Stimulated activated CD4-positive, alpha-beta T cell treated with anti-CD3 and anti-CD28 coated beads, Interleukin-12 subunit alpha, Interleukin-12 subunit beta, amount 100 ng/mL, for 4 hours (primary cell): ENCODE measurements around the gene PCSK2.

Source experiments
- DNase-seq: peaks from one replicate; pipeline ENCODE4 v3.0.0-alpha.2; 2020

The PCSK2 gene

DNA sequence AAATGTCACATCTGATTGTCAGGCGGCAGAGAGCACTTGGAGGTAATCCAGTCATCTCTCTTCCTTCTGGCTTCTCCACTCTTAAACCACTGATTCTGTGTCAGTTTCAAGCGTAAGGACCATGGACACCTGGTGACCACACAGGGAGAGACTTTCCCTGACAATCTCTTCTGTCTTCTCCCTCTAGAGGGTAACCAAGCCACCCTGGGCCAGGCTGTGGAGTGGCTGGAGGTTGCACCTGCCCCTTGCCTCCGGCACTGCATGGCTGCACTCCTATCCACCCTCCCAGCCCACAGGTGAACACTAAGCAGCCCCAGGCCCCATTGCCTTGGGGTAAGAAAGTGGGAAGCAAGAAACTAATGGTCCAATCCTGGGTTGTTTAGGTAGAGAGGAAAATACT lies 225.6 kb downstream of the PCSK2 start:
- no peak for DNase-seq

DNA sequence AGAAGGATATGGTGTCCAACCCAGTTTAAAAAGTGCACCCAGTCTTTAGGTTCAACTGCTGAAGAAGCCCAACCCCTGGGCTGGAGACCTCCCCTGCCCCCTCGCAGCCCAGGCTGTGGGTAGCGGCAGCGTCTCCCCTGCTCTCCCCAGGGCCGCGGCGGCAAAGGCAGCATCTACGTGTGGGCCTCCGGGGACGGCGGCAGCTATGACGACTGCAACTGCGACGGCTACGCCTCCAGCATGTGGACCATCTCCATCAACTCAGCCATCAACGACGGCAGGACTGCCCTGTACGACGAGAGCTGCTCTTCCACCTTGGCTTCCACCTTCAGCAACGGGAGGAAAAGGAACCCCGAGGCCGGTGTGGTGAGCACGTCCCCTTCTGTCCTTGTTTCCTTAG lies 226.8 kb downstream of the PCSK2 start:
- no peak for DNase-seq

DNA sequence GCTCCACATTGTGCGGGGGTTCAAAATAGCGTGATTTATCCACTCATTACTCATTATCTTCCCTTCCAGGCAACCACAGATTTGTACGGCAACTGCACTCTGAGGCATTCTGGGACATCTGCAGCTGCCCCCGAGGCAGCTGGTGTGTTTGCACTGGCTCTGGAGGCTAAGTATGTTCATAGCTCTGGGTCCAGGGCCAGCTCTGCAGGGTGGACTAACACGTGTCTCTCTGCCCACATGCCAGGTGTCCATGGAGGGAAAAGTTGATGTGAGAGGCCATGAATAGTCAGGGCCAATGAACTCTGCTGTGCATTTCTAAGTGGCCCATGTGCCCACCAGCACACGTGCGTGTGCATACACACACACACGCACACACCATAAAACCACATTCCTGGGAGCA lies 229.4 kb downstream of the PCSK2 start:
- DNase-seq: no peak

DNA sequence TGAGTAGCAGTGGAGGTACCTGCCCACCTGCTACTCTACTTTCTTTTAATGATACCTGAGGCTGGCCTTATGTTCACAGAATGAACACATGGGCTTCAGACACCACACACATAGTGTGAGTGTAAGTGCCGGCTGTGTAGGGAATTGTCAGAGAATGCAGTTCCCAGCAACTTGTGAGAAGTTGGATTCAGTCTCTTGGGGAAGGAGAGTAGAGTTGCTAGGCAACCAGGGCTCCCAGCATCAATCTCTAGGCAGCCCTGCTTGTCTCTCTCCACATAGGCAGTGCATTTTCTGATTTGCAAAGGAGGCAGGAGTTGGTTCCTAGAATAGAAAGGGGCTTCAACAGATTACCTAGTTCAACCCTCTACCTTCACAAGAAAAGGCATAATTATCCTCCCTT lies 230.2 kb downstream of the PCSK2 start:
- DNase-seq: no peak

DNA sequence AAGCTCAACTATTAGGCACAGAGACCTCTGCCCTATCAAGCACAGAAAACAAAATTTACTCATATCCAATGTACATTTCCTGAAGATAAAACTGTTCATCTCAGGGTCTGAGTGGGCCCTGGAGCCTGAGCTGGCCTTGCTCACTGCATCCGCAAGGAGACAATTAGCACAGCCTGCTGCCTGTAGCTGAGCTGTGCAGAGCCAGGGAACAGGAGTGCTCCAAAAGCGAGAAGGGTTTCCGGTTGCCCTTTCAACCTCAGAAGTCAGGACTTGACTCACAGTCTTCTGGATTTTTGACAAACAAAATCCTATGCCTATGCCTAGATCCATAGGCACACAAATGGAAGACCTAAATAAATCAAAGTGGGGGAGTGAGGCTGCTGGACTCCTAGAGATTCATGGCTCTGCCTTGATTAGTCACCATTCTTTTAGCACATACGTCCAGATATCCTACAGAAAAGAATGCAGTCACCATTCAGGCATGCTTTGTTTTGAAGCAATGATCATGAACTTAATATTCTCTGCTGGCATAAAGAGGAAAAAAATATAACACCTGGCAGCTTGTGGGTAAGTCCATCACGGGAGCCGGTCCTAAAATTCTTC lies 230.8 kb downstream of the PCSK2 start:
- no peak for DNase-seq

DNA sequence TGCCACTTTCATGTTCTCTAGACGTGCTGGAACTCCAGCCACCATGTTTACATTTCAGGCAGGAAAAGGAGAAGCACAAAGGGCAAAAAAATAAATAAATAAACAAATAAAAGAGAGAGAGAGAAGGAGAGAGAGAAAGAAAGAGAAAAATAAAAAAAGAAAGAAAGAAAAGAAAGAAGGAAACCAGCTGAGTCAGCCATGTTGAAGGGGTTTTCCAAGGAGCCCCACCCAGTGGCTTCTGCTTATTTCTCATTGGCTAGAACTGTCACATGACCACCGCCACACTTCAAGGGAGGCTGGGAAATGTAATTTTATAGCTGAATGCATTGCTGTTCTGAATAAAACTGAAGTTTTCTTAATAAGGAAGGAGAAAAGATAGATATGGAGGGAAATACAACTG lies 233.3 kb downstream of the PCSK2 start:
- DNase-seq: no peak

DNA sequence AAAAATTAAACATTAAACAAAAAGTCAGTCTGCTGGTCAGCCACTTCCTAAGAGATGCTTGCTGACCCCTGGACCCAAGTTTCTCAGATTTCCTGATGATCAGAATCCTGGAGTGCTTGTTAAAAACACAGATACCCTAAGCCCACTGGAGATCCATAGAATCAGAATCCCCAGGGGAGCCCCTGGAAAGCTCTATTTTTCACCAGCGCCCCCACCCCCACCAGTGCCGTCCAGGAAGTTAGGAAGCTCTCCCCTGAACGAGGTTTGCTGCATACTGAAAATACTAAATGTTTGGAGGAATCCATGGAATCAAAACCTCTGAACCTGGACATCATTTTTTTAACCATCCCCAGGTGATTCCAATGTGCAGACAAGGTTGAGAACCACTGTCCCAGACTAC lies 235.1 kb downstream of the PCSK2 start:
- no peak for DNase-seq

DNA sequence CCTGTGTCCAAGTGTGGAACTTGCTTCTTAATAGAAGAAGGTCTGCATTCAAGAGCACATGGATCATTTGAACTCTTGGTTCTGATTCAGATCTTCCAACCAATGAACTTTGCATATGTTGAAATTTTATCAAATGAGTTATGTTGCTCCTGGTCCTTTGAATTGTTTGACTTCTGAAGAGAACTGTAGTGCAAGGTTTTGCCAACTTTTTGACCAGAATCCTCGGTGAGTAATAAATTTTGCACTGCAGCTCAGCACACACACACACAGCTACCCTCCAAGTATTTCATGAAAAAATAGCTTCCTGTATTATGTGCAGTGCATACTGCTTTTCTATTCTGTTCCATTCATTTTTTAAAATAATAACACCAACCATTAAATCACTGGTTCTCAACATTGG lies 236.9 kb downstream of the PCSK2 start:
- DNase-seq: no peak

DNA sequence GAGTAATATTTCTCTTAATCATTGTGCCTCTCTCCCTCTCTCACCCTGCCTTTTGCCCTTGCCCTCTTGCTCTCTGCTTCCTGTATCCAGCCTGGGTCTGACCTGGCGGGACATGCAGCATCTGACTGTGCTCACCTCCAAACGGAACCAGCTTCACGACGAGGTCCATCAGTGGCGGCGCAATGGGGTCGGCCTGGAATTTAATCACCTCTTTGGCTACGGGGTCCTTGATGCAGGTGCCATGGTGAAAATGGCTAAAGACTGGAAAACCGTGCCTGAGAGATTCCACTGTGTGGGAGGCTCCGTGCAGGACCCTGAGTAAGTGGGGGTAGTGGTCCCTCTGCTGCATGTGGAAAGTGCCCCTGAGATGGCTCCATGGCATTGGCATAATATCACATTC lies 238.4 kb downstream of the PCSK2 start:
- no peak for DNase-seq

DNA sequence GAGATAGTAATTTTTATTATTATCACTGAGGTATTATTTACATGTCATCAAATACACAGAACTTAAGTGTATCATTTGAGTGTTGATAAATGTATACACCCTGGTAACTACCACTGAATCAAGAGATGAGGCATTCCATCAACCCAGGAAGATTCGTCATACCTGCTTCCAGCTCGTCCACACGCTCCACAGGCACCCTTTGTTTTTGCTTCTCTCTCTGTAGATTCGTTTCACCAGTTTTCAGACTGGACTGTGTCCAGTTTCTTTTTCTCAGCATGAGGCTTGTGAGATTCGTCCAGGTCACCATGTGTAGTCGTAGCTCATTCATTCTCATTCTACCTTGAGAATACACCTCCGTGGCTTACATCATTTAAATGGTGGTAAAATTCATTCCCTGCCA lies 239.8 kb downstream of the PCSK2 start:
- no peak for DNase-seq

DNA sequence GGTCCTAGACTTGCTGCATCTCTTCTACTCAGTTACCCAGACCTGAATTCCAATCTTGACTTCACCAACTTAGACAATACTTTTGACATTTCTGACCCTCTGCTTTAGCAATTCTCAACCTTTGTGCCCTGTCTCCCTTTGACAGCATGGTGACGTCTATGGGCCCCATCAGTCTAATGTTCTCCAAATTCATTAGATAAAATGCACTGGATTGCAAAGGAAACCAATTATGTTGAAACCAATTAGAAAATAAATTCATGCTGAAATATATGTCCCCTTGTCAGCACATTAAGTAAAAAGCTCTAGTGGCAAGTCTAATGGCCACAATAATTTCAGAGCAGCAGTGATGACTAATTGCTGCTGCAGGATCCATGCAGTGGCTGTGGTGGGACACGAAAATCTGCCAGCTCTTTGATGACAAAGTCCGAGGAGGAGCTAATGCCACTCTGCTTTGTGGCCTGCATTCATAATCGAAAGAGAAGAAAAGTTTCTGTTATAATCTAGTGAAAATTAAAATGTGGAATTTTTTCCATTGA lies 240.3 kb downstream of the PCSK2 start:
- no peak for DNase-seq

DNA sequence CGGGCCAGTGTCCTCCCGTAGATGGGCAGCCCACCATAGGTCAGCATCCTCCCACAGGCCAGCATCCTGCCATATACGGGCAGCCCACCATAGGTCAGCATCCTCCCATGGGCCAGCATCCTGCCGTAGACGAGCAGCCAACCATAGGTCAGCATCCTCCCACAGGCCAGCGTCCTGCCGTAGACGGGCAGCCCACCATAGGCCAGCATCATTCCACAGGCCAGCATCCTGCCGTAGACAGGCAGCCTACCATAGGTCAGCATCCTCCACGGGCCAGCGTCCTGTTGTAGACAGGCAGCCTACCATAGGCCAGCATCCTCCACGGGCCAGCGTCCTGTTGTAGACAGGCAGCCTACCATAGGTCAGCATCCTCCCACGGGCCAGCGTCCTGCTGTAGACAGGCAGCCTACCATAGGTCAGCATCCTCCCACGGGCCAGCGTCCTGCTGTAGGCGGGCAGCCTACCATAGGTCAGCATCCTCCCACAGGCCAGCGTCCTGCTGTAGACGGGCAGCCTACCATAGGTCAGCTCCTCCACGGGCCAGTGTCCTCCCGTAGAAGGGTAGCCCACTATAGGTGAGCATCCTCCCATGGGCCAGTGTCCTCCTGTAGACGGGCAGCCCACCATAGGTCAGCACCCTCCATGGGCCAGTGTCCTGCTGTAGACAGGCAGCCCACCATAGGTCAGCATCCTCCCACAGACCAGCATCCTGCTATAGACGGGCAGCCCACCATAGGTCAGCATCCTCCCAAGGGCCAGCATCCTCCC lies 241.4 kb downstream of the PCSK2 start:
- DNase-seq: no peak

DNA sequence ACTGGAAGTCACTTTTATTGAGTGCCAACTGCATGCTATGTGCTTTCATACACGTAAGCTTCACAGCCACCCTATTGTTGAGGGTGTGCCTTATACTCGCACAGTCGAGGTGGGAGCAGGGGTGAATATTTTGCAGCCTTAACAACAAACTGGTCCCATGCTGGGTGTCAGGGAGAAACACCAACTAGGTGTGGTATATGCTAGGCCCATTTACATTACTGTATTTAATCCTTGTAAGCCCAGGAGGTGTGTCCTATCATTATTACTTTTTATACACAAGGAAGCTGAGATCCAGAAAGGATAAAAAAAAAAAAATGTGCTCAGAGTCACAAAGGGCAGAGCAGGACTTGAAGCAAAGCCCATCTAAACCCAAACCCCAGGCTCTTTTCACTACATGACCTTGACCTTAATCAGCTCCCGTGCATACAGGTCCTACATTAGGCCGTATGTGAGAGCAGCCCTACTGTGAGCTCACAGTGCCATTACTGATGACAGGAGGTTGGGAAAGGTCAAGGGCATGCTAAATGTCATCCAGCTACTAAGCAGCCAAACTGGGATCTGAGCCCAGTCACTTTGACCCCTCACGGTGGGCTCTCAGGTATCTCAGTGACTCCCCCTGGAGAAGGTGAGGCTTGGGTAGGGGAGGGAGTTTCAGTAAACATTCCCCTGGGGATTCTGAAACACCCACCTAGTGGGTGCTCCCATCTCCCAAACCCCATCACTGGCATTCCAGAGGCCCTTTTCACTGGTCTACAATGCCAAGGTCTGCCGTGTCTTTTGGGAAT lies 242.6 kb downstream of the PCSK2 start:
- DNase-seq: no peak

DNA sequence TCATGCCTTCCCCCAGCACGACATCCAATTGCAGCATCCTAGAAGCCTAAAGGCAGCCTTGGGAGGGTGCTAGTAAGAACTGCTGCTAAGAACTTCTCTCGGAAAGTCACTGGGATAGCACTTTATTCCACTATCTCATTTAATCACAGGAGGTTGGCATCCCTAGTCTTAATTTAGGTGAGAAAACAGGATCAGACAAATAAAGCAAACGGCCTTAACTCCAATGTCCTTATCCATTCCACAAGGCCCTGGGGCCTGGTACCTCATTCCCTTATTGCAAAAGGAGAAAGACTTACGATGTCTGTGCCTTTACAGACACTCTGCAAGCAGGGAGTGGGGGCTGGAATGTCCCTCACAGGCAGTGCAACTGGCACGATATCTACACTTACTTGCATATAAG lies 243.7 kb downstream of the PCSK2 start:
- no peak for DNase-seq

DNA sequence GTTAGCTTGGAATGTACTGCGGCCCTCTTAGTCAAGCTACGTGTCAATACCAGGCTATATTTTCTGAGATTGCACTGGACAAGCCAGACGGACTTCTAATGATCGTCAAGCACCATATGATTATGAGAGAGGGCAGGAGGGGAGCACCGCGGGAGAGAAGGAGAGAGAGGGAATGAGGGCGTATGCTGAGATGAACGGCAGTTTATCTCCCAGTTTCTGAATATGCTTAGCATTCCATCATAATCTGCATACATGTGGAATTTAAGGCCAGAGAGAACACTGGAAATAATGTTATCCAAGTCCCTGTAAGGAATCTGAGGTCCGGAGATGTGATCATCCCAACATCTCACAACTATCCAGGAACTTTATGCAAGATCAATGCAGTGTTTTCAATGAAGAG lies 244.1 kb downstream of the PCSK2 start:
- DNase-seq: no peak

DNA sequence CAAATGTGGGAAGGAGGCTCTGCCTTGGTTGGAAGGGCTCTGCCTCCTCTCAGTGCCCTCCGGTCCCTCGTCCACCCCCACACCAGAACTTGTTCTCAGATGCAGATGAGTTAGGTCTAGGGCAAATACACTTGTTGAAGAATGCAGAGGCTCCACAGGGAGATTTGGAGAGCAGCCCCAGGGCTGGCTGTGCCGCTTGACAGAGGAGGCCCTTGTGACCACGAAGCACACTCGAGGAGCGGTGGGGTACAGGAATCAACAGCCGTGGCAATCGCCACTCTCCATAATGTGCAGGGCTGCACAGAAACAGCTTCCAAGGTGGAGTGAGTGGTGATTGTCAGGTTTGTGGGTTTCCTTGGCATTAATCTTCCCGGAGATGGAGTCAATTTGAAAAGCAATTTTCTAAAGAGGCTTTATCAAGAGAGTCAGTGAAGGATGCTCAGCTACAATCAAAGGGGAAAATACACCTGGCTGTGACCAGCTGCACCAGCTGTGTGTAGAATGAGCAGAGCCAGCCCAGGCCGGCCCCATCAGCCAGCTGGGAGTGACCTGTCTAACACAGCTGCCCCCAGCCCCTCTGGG lies 244.9 kb downstream of the PCSK2 start:
- no peak for DNase-seq

DNA sequence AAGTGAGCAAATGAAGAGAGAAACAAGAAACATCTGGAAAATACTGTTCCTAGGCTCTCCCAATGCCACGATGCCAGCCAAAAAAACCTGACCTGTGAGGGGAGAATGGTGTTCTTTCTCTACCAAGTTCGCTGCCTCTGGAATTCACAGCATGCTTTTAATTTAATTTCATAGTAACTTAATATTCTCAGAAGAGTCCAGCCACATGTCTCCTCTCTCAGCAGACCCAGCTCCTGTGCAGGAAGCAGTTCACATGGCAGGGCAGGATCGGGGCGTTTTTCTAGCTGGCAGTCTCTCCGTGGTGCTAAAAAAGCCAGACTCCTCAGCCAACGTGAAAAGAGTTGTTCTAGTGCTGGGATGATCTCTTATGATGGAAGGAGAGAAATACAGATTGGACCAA lies 246.8 kb downstream of the PCSK2 start:
- DNase-seq: no peak

DNA sequence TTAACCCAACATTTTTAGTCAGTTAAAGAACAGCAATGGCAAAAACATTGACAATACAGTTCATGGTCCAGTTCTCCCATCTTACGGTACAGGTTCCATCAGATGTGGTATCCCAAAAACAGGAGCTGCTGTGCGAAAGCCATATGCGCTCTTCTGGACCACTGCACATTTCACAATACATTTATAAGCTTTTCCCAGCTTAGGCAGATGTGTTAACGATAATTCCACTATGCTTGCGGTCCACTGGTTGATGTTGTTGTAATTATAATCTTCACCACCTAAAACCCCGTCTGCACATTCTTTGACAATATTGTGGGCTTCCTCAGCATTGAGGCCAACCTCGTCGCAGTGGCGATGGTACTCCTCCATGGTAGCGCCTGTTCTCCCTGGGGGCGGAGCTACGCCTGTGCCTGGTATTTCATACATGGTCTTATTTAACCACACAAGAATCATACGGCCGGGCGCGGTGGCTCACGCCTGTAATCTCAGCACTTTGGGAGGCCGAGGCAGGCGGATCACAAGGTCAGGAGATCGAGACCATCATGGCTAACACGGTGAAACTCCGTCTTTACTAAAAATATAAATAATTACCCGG lies 252.3 kb downstream of the PCSK2 start:
- no peak for DNase-seq

DNA sequence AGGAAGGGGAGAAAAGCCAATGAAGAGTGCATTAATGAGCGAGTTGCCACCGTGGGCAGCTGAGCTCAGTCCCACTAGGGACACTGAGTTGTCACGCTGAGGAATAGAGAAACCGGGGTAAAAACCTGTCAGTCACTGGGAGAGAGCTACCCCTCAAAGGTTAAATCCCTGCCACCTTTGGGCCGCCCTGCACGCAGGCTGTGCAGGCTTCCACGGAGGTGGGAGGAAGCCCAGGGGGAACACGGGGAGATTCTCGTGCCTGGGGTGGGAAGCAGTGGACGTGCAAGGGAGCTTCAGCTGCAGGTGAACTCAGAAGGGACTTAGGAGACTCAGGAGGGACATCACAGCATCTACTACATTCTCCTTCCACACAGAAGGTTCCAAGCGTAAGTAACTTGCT lies 253.9 kb downstream of the PCSK2 start:
- DNase-seq: no peak

DNA sequence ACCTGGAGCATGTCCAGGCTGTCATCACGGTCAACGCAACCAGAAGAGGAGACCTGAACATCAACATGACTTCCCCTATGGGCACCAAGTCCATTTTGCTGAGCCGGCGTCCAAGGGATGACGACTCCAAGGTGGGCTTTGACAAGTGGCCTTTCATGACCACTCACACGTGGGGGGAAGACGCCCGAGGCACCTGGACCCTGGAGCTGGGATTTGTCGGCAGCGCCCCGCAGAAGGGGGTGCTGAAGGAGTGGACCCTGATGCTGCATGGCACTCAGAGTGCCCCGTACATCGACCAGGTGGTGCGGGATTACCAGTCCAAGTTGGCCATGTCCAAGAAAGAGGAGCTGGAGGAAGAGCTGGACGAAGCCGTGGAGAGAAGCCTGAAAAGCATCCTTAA lies 254.8 kb downstream of the PCSK2 start:
- DNase-seq: no peak

DNA sequence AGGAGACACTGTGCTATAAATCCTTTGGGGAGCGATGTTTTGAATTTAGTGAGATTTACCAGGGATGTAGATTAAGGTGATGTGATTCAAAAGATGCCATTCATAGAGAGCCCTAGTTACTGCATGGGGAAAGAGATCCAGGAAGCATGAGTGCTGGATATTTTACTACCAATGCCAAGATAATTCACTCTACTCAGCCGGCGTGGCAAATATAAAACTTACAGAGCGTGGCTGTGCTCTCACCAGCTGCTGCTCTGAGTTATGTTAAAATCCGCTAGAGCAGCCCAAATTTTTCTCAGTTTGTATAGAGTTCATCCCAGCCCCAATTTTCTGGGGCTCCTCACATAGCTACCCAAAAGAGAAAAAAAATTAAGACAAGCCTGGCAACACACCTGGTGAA lies 255.7 kb downstream of the PCSK2 start:
- no peak for DNase-seq

DNA sequence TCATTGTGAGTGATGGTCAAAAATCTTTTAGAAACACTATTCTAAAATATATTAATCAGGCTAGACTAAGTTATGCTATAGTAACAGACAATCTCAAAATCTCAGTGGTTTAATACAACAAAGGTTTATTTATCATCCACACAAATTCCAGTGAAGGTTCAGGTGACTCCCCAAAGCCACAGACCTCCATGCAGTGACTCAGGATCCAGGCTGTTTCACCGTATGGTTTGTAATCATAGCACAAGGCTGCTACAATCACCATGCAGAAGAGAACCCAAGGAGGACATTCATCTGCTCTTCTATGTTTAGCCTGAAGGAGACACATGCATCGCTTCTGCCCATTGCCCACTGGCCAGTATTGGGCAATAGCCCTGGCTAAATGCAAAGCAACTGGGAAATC lies 258.2 kb downstream of the PCSK2 start:
- no peak for DNase-seq

DNA sequence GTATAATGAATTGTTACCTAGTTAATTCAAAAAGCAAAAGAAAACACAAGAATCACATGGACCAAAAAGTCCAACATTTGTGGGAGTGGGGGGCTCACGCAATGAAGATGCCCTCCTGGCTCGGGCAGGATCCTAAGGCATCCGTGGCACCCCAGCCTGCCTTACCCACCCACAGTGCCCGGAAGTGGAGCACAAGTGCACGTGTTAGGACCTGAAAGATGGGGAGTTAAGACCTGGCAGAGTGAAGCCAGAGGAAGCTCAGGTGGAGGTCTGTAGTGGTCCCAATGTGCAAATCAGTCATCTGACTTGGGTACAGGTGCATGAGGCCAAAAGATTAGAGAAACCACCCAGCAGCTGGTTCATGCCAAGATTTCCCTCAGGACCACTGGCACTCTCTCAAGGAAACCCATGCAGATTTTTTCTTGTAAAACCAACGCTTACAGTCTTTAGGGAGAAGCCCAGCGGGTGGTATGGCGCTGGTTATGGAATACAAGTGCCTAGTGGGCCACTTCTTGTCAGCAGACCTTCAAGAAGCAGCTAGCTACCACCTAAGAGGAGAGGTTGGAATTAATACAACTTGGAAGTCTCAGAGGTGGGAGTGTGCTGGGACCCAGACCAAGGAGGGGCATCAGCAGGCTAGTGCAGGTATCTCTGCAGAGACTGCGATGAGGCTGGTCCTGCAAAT lies 262.2 kb downstream of the PCSK2 start:
- DNase-seq: no peak
